ENCODE results near the gene GPX3. TPM values are rescaled to one million over a fixed set of nuclear protein-coding genes. Genes with fewer than 3 reads are reported as not detected.

Gene GPX3
- total and polyA plus RNA-seq, 2 of the 13 experiments (the other 11 are each of a cell fraction or from before 2014, with no cell fraction given): 33.8 to 1,892 TPM

DNA sequence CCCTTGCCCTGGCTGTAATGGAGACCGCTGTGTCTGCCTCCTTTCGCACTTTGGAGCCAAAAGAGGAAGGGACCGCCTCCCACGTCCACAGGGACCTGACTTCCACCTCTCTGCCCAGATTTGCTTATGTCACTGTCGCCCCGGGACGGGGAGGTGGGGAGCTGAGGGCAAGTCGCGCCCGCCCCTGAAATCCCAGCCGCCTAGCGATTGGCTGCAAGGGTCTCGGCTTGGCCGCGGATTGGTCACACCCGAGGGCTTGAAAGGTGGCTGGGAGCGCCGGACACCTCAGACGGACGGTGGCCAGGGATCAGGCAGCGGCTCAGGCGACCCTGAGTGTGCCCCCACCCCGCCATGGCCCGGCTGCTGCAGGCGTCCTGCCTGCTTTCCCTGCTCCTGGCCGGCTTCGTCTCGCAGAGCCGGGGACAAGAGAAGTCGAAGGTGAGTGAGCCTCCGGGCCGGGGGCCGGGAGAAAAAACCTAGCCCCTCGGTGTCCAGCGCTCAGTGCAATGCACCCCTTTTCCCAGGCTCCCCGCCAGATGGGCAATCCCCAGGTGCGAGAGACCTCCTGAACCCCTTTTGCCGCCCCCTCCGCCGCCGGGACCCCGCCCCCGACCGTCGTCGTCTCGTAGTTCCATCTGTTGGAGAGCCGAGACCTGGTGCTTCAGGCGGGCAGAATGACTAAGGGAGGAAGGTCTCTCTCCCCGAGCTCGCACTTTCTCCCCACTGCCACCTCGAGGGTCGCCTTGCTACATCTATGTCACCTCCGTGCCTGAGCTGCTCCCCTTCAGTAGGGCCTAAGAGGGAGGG, at the start of gene GPX3 (continued):
- TF ChIP-seq, protein P1, sequence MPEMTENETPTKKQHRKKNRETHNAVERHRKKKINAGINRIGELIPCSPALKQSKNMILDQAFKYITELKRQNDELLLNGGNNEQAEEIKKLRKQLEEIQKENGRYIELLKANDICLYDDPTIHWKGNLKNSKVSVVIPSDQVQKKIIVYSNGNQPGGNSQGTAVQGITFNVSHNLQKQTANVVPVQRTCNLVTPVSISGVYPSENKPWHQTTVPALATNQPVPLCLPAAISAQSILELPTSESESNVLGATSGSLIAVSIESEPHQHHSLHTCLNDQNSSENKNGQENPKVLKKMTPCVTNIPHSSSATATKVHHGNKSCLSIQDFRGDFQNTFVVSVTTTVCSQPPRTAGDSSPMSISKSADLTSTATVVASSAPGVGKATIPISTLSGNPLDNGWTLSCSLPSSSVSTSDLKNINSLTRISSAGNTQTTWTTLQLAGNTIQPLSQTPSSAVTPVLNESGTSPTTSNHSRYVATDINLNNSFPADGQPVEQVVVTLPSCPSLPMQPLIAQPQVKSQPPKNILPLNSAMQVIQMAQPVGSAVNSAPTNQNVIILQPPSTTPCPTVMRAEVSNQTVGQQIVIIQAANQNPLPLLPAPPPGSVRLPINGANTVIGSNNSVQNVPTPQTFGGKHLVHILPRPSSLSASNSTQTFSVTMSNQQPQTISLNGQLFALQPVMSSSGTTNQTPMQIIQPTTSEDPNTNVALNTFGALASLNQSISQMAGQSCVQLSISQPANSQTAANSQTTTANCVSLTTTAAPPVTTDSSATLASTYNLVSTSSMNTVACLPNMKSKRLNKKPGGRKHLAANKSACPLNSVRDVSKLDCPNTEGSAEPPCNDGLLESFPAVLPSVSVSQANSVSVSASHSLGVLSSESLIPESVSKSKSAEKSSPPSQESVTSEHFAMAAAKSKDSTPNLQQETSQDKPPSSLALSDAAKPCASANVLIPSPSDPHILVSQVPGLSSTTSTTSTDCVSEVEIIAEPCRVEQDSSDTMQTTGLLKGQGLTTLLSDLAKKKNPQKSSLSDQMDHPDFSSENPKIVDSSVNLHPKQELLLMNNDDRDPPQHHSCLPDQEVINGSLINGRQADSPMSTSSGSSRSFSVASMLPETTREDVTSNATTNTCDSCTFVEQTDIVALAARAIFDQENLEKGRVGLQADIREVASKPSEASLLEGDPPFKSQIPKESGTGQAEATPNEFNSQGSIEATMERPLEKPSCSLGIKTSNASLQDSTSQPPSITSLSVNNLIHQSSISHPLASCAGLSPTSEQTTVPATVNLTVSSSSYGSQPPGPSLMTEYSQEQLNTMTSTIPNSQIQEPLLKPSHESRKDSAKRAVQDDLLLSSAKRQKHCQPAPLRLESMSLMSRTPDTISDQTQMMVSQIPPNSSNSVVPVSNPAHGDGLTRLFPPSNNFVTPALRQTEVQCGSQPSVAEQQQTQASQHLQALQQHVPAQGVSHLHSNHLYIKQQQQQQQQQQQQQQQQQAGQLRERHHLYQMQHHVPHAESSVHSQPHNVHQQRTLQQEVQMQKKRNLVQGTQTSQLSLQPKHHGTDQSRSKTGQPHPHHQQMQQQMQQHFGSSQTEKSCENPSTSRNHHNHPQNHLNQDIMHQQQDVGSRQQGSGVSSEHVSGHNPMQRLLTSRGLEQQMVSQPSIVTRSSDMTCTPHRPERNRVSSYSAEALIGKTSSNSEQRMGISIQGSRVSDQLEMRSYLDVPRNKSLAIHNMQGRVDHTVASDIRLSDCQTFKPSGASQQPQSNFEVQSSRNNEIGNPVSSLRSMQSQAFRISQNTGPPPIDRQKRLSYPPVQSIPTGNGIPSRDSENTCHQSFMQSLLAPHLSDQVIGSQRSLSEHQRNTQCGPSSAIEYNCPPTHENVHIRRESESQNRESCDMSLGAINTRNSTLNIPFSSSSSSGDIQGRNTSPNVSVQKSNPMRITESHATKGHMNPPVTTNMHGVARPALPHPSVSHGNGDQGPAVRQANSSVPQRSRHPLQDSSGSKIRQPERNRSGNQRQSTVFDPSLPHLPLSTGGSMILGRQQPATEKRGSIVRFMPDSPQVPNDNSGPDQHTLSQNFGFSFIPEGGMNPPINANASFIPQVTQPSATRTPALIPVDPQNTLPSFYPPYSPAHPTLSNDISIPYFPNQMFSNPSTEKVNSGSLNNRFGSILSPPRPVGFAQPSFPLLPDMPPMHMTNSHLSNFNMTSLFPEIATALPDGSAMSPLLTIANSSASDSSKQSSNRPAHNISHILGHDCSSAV (CRISPR knock-in tag; IDR thresholded peaks at IDR 0.05; ENCODE audit: borderline replicate concordance): no peak
- no peak for TF ChIP-seq ZNF432 (CRISPR knock-in tag; IDR thresholded peaks at IDR 0.05; ENCODE audit: borderline replicate concordance)
- TF ChIP-seq IKZF4 (CRISPR knock-in tag; IDR thresholded peaks at IDR 0.05; ENCODE audit: borderline replicate concordance, low read depth, not compliant biosample characterization): no peak
- peak; percentile 82; the same call in 1 of the 2 replicates for TF ChIP-seq ARID2 (CRISPR knock-in tag; IDR thresholded peaks at IDR 0.05; ENCODE audit: borderline replicate concordance)
- TF ChIP-seq, protein P2, sequence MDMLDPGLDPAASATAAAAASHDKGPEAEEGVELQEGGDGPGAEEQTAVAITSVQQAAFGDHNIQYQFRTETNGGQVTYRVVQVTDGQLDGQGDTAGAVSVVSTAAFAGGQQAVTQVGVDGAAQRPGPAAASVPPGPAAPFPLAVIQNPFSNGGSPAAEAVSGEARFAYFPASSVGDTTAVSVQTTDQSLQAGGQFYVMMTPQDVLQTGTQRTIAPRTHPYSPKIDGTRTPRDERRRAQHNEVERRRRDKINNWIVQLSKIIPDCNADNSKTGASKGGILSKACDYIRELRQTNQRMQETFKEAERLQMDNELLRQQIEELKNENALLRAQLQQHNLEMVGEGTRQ (IDR thresholded peaks at IDR 0.05; ENCODE audit: low read depth, low read length): no peak
- TF ChIP-seq, protein P2 (CRISPR knock-in tag; IDR thresholded peaks at IDR 0.05; ENCODE audit: borderline replicate concordance): no peak
- no peak for TF ChIP-seq RFX1 (IDR thresholded peaks at IDR 0.05)
- TF ChIP-seq, protein P3, sequence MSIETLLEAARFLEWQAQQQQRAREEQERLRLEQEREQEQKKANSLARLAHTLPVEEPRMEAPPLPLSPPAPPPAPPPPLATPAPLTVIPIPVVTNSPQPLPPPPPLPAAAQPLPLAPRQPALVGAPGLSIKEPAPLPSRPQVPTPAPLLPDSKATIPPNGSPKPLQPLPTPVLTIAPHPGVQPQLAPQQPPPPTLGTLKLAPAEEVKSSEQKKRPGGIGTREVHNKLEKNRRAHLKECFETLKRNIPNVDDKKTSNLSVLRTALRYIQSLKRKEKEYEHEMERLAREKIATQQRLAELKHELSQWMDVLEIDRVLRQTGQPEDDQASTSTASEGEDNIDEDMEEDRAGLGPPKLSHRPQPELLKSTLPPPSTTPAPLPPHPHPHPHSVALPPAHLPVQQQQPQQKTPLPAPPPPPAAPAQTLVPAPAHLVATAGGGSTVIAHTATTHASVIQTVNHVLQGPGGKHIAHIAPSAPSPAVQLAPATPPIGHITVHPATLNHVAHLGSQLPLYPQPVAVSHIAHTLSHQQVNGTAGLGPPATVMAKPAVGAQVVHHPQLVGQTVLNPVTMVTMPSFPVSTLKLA (IDR thresholded peaks at IDR 0.05): 0 out of 2 replicates have a peak, but pooled peaks have one; percentile 9
- no peak for TF ChIP-seq ZNF253 (CRISPR knock-in tag; IDR thresholded peaks at IDR 0.05; ENCODE audit: borderline replicate concordance)
- no peak for TF ChIP-seq ZNF207 (IDR thresholded peaks at IDR 0.05; ENCODE audit: borderline replicate concordance)
- no peak for TF ChIP-seq RBAK (CRISPR knock-in tag; IDR thresholded peaks at IDR 0.05)
- no peak for TF ChIP-seq TP53 (CRISPR knock-in tag; conservative IDR thresholded peaks at IDR 0.05)
- 0 out of 2 replicates have a peak, but pooled peaks have one; percentile 30 for TF ChIP-seq ZNF441 (CRISPR knock-in tag; IDR thresholded peaks at IDR 0.05; ENCODE audit: borderline replicate concordance)
- peak; percentile 71 for TF ChIP-seq KDM5B (CRISPR knock-in tag; IDR thresholded peaks at IDR 0.05; ENCODE audit: borderline replicate concordance)
- TF ChIP-seq KDM1A (CRISPR knock-in tag; IDR thresholded peaks at IDR 0.05): no peak
- TF ChIP-seq ETV6 (CRISPR knock-in tag; conservative IDR thresholded peaks at IDR 0.05): 0 out of 2 replicates have a peak, but pooled peaks have one; percentile 43
